ENCODE results near the gene UGT3A2.

DNA sequence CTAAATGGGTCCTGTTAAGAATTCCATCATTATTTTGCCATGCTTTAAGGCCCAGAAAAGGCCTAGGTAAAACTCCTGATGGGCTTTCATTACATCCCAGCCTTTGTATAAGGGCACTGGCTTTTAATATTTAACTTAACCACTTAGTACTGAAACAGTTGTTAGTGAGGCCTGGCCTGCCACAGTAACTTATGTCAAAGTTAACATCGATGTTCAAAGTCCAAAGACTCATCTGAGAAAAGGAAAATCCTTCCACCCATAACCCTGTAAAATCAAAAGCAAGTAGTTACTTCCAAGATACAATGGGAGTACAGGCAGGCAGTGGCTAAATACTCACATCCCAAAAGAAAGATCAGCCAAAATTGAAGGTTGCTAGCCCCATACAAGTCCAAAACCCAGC is 60.5 kb downstream of the UGT3A2 start:
- no peak for TF ChIP-seq EZH2phosphoT487 (conservative IDR thresholded peaks at IDR 0.05; ENCODE audit: low read length)
- TF ChIP-seq, protein P1, sequence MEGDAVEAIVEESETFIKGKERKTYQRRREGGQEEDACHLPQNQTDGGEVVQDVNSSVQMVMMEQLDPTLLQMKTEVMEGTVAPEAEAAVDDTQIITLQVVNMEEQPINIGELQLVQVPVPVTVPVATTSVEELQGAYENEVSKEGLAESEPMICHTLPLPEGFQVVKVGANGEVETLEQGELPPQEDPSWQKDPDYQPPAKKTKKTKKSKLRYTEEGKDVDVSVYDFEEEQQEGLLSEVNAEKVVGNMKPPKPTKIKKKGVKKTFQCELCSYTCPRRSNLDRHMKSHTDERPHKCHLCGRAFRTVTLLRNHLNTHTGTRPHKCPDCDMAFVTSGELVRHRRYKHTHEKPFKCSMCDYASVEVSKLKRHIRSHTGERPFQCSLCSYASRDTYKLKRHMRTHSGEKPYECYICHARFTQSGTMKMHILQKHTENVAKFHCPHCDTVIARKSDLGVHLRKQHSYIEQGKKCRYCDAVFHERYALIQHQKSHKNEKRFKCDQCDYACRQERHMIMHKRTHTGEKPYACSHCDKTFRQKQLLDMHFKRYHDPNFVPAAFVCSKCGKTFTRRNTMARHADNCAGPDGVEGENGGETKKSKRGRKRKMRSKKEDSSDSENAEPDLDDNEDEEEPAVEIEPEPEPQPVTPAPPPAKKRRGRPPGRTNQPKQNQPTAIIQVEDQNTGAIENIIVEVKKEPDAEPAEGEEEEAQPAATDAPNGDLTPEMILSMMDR (IDR thresholded peaks at IDR 0.05; ENCODE audit: insufficient read depth, low read length, poor library complexity, severe bottlenecking) = no peak
